ENCODE data around the gene CACNA1E. TPM values are rescaled to one million over a fixed set of nuclear protein-coding genes. Genes with fewer than 3 reads are reported as not detected.

The CACNA1E gene
- polyA plus RNA-seq, 2 donors = 0.01 TPM; not detected in 1

GRCh38 chr1:181656491-181656890 lies 173.2 kb downstream of the CACNA1E start:
- no peak overlapping the region for H3K4me3 ChIP-seq (ENCODE audit: low read depth in 1 of 2, low read length in 2 of 2)
- H3K9me3 ChIP-seq (ENCODE audit: control insufficient read depth in 2 of 2, insufficient read depth in 1 of 2, low read depth in 1 of 2, low read length in 1 of 2) = peaks cover 0 to 2% of the 10 kb centered on the region in 2 donors
- peaks cover 0 to 5% of the 10 kb centered on the region in 2 donors for H3K27me3 ChIP-seq (ENCODE audit: control insufficient read depth in 1 of 2, insufficient read depth in 2 of 2, low read length in 2 of 2)
- no peak overlapping the region for H3K27ac ChIP-seq (ENCODE audit: low read depth in 2 of 2, low read length in 1 of 2)
- no peaks in the 10 kb centered on the region for H3K36me3 ChIP-seq (ENCODE audit: control insufficient read depth in 2 of 2, insufficient read depth in 2 of 2, low read length in 1 of 2)
- no peaks in the 10 kb centered on the region for H3K4me1 ChIP-seq (ENCODE audit: control insufficient read depth in 2 of 2, insufficient read depth in 2 of 2, low read length in 1 of 2)
- WGBS, 2 donors = 57 to 88% methylated on average over 2 of the region's 2 CpGs

- Histone ChIP-seq H3K27ac (ENCODE audit: low read depth in 2 of 2, low read length in 1 of 2) (no peak overlapping the region), H3K36me3 (ENCODE audit: control insufficient read depth in 2 of 2, insufficient read depth in 2 of 2, low read length in 1 of 2) (no peaks in the 10 kb centered on the region), H3K4me3 (ENCODE audit: low read depth in 1 of 2, low read length in 2 of 2) (no peak overlapping the region), H3K4me1 (ENCODE audit: control insufficient read depth in 2 of 2, insufficient read depth in 2 of 2, low read length in 1 of 2) (no peaks in the 10 kb centered on the region), H3K27me3 (ENCODE audit: control insufficient read depth in 1 of 2, insufficient read depth in 2 of 2, low read length in 2 of 2) (no peaks in the 10 kb centered on the region), H3K9me3 (ENCODE audit: control insufficient read depth in 2 of 2, insufficient read depth in 1 of 2, low read depth in 1 of 2, low read length in 1 of 2) (peaks cover 0 to 2% of the 10 kb centered on the region in 2 donors)
- WGBS, 2 donors = 83 to 93% methylated on average over 4 of the region's 4 CpGs
Measured at GRCh38 chr1:181658581-181658980, 175.3 kb downstream of the CACNA1E start.

GRCh38 chr1:181659321-181659957 lies 176.1 kb downstream of the CACNA1E start:
- Histone ChIP-seq H3K9me3 (ENCODE audit: control insufficient read depth in 2 of 2, insufficient read depth in 1 of 2, low read depth in 1 of 2, low read length in 1 of 2) (peaks cover 0 to 2% of the 10 kb centered on the region in 2 donors), H3K4me1 (ENCODE audit: control insufficient read depth in 2 of 2, insufficient read depth in 2 of 2, low read length in 1 of 2) (no peaks in the 10 kb centered on the region), H3K36me3 (ENCODE audit: control insufficient read depth in 2 of 2, insufficient read depth in 2 of 2, low read length in 1 of 2) (no peaks in the 10 kb centered on the region), H3K4me3 (ENCODE audit: low read depth in 1 of 2, low read length in 2 of 2) (no peak overlapping the region), H3K27ac (ENCODE audit: low read depth in 2 of 2, low read length in 1 of 2) (no peak overlapping the region), H3K27me3 (ENCODE audit: control insufficient read depth in 1 of 2, insufficient read depth in 2 of 2, low read length in 2 of 2) (no peaks in the 10 kb centered on the region)
- 48 to 49% methylated on average over 5 of the region's 5 CpGs for WGBS, 2 donors

GRCh38 chr1:181660621-181661020 lies 177.3 kb downstream of the CACNA1E start:
- 83 to 85% methylated on average over 3 of the region's 3 CpGs for WGBS, 2 donors
- no peaks in the 10 kb centered on the region for H3K4me1 ChIP-seq (ENCODE audit: control insufficient read depth in 2 of 2, insufficient read depth in 2 of 2, low read length in 1 of 2)
- H3K27me3 ChIP-seq (ENCODE audit: control insufficient read depth in 1 of 2, insufficient read depth in 2 of 2, low read length in 2 of 2) = no peaks in the 10 kb centered on the region
- H3K36me3 ChIP-seq (ENCODE audit: control insufficient read depth in 2 of 2, insufficient read depth in 2 of 2, low read length in 1 of 2) = no peaks in the 10 kb centered on the region
- H3K4me3 ChIP-seq (ENCODE audit: low read depth in 1 of 2, low read length in 2 of 2) = no peak overlapping the region
- H3K27ac ChIP-seq (ENCODE audit: low read depth in 2 of 2, low read length in 1 of 2) = no peak overlapping the region
- peaks cover 0 to 2% of the 10 kb centered on the region in 2 donors for H3K9me3 ChIP-seq (ENCODE audit: control insufficient read depth in 2 of 2, insufficient read depth in 1 of 2, low read depth in 1 of 2, low read length in 1 of 2)

GRCh38 chr1:181661569-181661968 lies 178.3 kb downstream of the CACNA1E start:
- H3K36me3 ChIP-seq (ENCODE audit: control insufficient read depth in 2 of 2, insufficient read depth in 2 of 2, low read length in 1 of 2) = no peaks in the 10 kb centered on the region
- WGBS, 2 donors = 93 to 100% methylated on average over 1 of the region's 1 CpG
- no peak overlapping the region for H3K4me3 ChIP-seq (ENCODE audit: low read depth in 1 of 2, low read length in 2 of 2)
- no peak overlapping the region for H3K27ac ChIP-seq (ENCODE audit: low read depth in 2 of 2, low read length in 1 of 2)
- no peaks in the 10 kb centered on the region for H3K4me1 ChIP-seq (ENCODE audit: control insufficient read depth in 2 of 2, insufficient read depth in 2 of 2, low read length in 1 of 2)
- peaks cover 0 to 2% of the 10 kb centered on the region in 2 donors for H3K9me3 ChIP-seq (ENCODE audit: control insufficient read depth in 2 of 2, insufficient read depth in 1 of 2, low read depth in 1 of 2, low read length in 1 of 2)
- H3K27me3 ChIP-seq (ENCODE audit: control insufficient read depth in 1 of 2, insufficient read depth in 2 of 2, low read length in 2 of 2) = no peaks in the 10 kb centered on the region

- Histone ChIP-seq H3K9me3 (ENCODE audit: control insufficient read depth in 2 of 2, insufficient read depth in 1 of 2, low read depth in 1 of 2, low read length in 1 of 2) (peaks cover 0 to 2% of the 10 kb centered on the region in 2 donors), H3K27me3 (ENCODE audit: control insufficient read depth in 1 of 2, insufficient read depth in 2 of 2, low read length in 2 of 2) (no peaks in the 10 kb centered on the region), H3K27ac (ENCODE audit: low read depth in 2 of 2, low read length in 1 of 2) (no peak overlapping the region), H3K36me3 (ENCODE audit: control insufficient read depth in 2 of 2, insufficient read depth in 2 of 2, low read length in 1 of 2) (no peaks in the 10 kb centered on the region), H3K4me3 (ENCODE audit: low read depth in 1 of 2, low read length in 2 of 2) (no peak overlapping the region), H3K4me1 (ENCODE audit: control insufficient read depth in 2 of 2, insufficient read depth in 2 of 2, low read length in 1 of 2) (no peaks in the 10 kb centered on the region)
Measured at GRCh38 chr1:181662606-181663005, 179.3 kb downstream of the CACNA1E start.

- WGBS, 2 donors = 84 to 89% methylated on average over 2 of the region's 2 CpGs
Measured at GRCh38 chr1:181664543-181664942, 181.2 kb downstream of the CACNA1E start.

GRCh38 chr1:181669246-181669645 lies 185.9 kb downstream of the CACNA1E start:
- no peaks in the 10 kb centered on the region for H3K27me3 ChIP-seq (ENCODE audit: control insufficient read depth in 1 of 2, insufficient read depth in 2 of 2, low read length in 2 of 2)
- 60 to 61% methylated on average over 6 of the region's 6 CpGs for WGBS, 2 donors
- H3K4me3 ChIP-seq (ENCODE audit: low read depth in 1 of 2, low read length in 2 of 2) = no peak overlapping the region
- H3K4me1 ChIP-seq (ENCODE audit: control insufficient read depth in 2 of 2, insufficient read depth in 2 of 2, low read length in 1 of 2) = no peaks in the 10 kb centered on the region
- H3K36me3 ChIP-seq (ENCODE audit: control insufficient read depth in 2 of 2, insufficient read depth in 2 of 2, low read length in 1 of 2) = no peaks in the 10 kb centered on the region
- H3K9me3 ChIP-seq (ENCODE audit: control insufficient read depth in 2 of 2, insufficient read depth in 1 of 2, low read depth in 1 of 2, low read length in 1 of 2) = no peaks in the 10 kb centered on the region
- H3K27ac ChIP-seq (ENCODE audit: low read depth in 2 of 2, low read length in 1 of 2) = no peak overlapping the region

More at GRCh38 chr1:181664543-181664942, 181.2 kb downstream of the CACNA1E start:
- Histone ChIP-seq H3K4me1 (ENCODE audit: control insufficient read depth in 2 of 2, insufficient read depth in 2 of 2, low read length in 1 of 2) (no peaks in the 10 kb centered on the region), H3K9me3 (ENCODE audit: control insufficient read depth in 2 of 2, insufficient read depth in 1 of 2, low read depth in 1 of 2, low read length in 1 of 2) (peaks cover 0 to 2% of the 10 kb centered on the region in 2 donors), H3K4me3 (ENCODE audit: low read depth in 1 of 2, low read length in 2 of 2) (no peak overlapping the region), H3K27me3 (ENCODE audit: control insufficient read depth in 1 of 2, insufficient read depth in 2 of 2, low read length in 2 of 2) (no peaks in the 10 kb centered on the region), H3K36me3 (ENCODE audit: control insufficient read depth in 2 of 2, insufficient read depth in 2 of 2, low read length in 1 of 2) (no peaks in the 10 kb centered on the region), H3K27ac (ENCODE audit: low read depth in 2 of 2, low read length in 1 of 2) (no peak overlapping the region)

GRCh38 chr1:181674617-181675016 lies 191.3 kb downstream of the CACNA1E start:
- WGBS, 2 donors = 52 to 62% methylated on average over 3 of the region's 3 CpGs
- Histone ChIP-seq H3K27ac (ENCODE audit: low read depth in 2 of 2, low read length in 1 of 2) (no peak overlapping the region), H3K4me3 (ENCODE audit: low read depth in 1 of 2, low read length in 2 of 2) (no peak overlapping the region), H3K9me3 (ENCODE audit: control insufficient read depth in 2 of 2, insufficient read depth in 1 of 2, low read depth in 1 of 2, low read length in 1 of 2) (peaks cover 0 to 3% of the 10 kb centered on the region in 2 donors), H3K27me3 (ENCODE audit: control insufficient read depth in 1 of 2, insufficient read depth in 2 of 2, low read length in 2 of 2) (no peaks in the 10 kb centered on the region), H3K36me3 (ENCODE audit: control insufficient read depth in 2 of 2, insufficient read depth in 2 of 2, low read length in 1 of 2) (no peaks in the 10 kb centered on the region), H3K4me1 (ENCODE audit: control insufficient read depth in 2 of 2, insufficient read depth in 2 of 2, low read length in 1 of 2) (no peaks in the 10 kb centered on the region)

Measured in esophagus (tissue), 2 donors.